Neural cell (in vitro differentiated cells): ENCODE data around the gene SRRM5. TPM values are rescaled to one million over a fixed set of nuclear protein-coding genes. Genes with fewer than 3 reads are reported as not detected.

ENCODE experiments used
- H2AFZ ChIP-seq: fragments of 200-600, 300-800 bp; sonication (generic), shearing (Covaris generic); 2 replicates; pipeline ENCODE4 v1.6.0; 2014; ENCODE audit warnings: low read depth, mild to moderate bottlenecking, antibody characterized with exemption, low read length, moderate library complexity
- H3F3A ChIP-seq: fragments of 200-600 bp; shearing (Covaris generic); 2 replicates; pipeline ENCODE4 v1.6.1; 2016; ENCODE audit warnings: mild to moderate bottlenecking, moderate library complexity, mixed read lengths, antibody characterized with exemption, low read length; ENCODE audit not compliant: insufficient read depth, poor library complexity, severe bottlenecking
- H3K27ac ChIP-seq: fragments of 200-600, 300-800 bp; sonication (generic), shearing (Covaris generic); 2 replicates; pipeline ENCODE4 v1.5.1; 2014; ENCODE audit warnings: mild to moderate bottlenecking, low read length, moderate library complexity
- H3K27me3 ChIP-seq: fragments of 300-800, 200-600 bp; sonication (generic), shearing (Covaris generic); 2 replicates; pipeline ENCODE4 v1.6.0; 2014; ENCODE audit warnings: mild to moderate bottlenecking, low read depth, low read length, moderate library complexity; ENCODE audit not compliant: insufficient read depth
- H3K36me3 ChIP-seq: fragments of 300-800, 200-600 bp; sonication (generic), shearing (Covaris generic); 2 replicates; pipeline ENCODE4 v1.5.1; 2014; ENCODE audit warnings: mild to moderate bottlenecking, antibody characterized with exemption, low read length, moderate library complexity; ENCODE audit not compliant: insufficient read depth
- H3K4me2 ChIP-seq: fragments of 300-800, 200-600 bp; sonication (generic), shearing (Covaris generic); 2 replicates; pipeline ENCODE4 v1.6.0; 2014; ENCODE audit warnings: mild to moderate bottlenecking, low read length
- H3K4me3 ChIP-seq: fragments of 300-800, 200-600 bp; sonication (generic), shearing (Covaris generic); 2 replicates; pipeline ENCODE4 v1.5.1; 2014; ENCODE audit warnings: mild to moderate bottlenecking, low read length, moderate library complexity
- H3K79me2 ChIP-seq: fragments of 200-600 bp; shearing (Covaris generic); replicated peaks from 2 replicates; pipeline ENCODE4 v1.6.0; 2014; ENCODE audit warnings: mild to moderate bottlenecking, low read length, moderate library complexity; ENCODE audit not compliant: insufficient read depth
- H3K9ac ChIP-seq: fragments of 300-800, 200-600 bp; sonication (generic), shearing (Covaris generic); 2 replicates; pipeline ENCODE4 v1.6.1; 2016; ENCODE audit warnings: mild to moderate bottlenecking, low read length, mixed read lengths
- H3K9me2 ChIP-seq: fragments of 200-600 bp; shearing (Covaris generic); 2 replicates; pipeline ENCODE4 v1.6.1; 2016; ENCODE audit warnings: mild to moderate bottlenecking, low read length, mixed read lengths; ENCODE audit not compliant: insufficient read depth
- H3K9me3 ChIP-seq: fragments of 200-600, 300-800 bp; sonication (generic), shearing (Covaris generic); 2 replicates; pipeline ENCODE4 v1.6.1; 2016; ENCODE audit warnings: mild to moderate bottlenecking, mixed run types, low read length, moderate library complexity, mixed read lengths
- H4K20me1 ChIP-seq: fragments of 200-600 bp; shearing (Covaris generic); 2 replicates; pipeline ENCODE4 v1.6.1; 2016; ENCODE audit warnings: mild to moderate bottlenecking, mixed run types; ENCODE audit not compliant: insufficient read depth
- CTCF ChIP-seq: fragments of 450-650 bp; IDR thresholded peaks from 2 replicates; pipeline ENCODE4 v1.5.1; 2014; ENCODE audit warnings: antibody characterized with exemption, mild to moderate bottlenecking, moderate library complexity; ENCODE audit not compliant: poor library complexity, severe bottlenecking
- EP300 ChIP-seq: fragments of 450-650 bp; conservative IDR thresholded peaks from 2 replicates; pipeline ENCODE4 v1.6.1; 2014; ENCODE audit warnings: antibody characterized with exemption, mild to moderate bottlenecking, moderate library complexity; ENCODE audit not compliant: poor library complexity, severe bottlenecking
- EZH2 ChIP-seq: fragments of 200-600, 300-800 bp; shearing (Covaris generic), sonication (generic); IDR thresholded peaks from 2 replicates; pipeline ENCODE4 v1.6.1; 2014; ENCODE audit warnings: antibody characterized with exemption, low read length, borderline replicate concordance, mild to moderate bottlenecking; ENCODE audit not compliant: insufficient read depth, poor library complexity, severe bottlenecking
- MXI1 ChIP-seq: fragments of 450-650 bp; conservative IDR thresholded peaks from 2 replicates; pipeline ENCODE4 v1.6.1; 2014; ENCODE audit warnings: antibody characterized with exemption, mild to moderate bottlenecking; ENCODE audit not compliant: poor library complexity, severe bottlenecking
- POLR2AphosphoS5 ChIP-seq: IDR thresholded peaks from 2 replicates; pipeline ENCODE4 v1.6.1; 2012
- RAD21 ChIP-seq: fragments of 450-650 bp; conservative IDR thresholded peaks from 2 replicates; pipeline ENCODE4 v1.6.1; 2014; ENCODE audit warnings: antibody characterized with exemption, mild to moderate bottlenecking, moderate library complexity
- REST ChIP-seq: IDR thresholded peaks from 2 replicates; pipeline ENCODE4 v1.6.1; 2012; ENCODE audit warnings: borderline replicate concordance
- SMC3 ChIP-seq: fragments of 450-650 bp; conservative IDR thresholded peaks from 2 replicates; pipeline ENCODE4 v1.6.1; 2014; ENCODE audit warnings: antibody characterized with exemption, mild to moderate bottlenecking, moderate library complexity; ENCODE audit not compliant: poor library complexity
- TAF1 ChIP-seq: IDR thresholded peaks from 2 replicates; pipeline ENCODE4 v1.6.1; 2012; ENCODE audit warnings: low read depth
- polyA plus RNA-seq: library from polyadenylated mRNA; depleted of rRNA; stranded (reverse); fragments of >200 nt; gene quantifications from 2 replicates; pipeline ENCODE4 v1.2.3, GENCODE V29; 2014

The SRRM5 gene
- polyA plus RNA-seq, 1 donor from 2014 or later: not detected

GRCh38 chr19:43564800-43565199 is 47.1 kb upstream of the SRRM5 start:
- Histone ChIP-seq H3K27ac (no peak overlapping the region), H3K9ac (no peak overlapping the region), H3K27me3 (no peaks in the 10 kb centered on the region), H3K9me3 (no peaks in the 10 kb centered on the region), H3K36me3 (no peaks in the 10 kb centered on the region), H3K79me2 (peaks cover 3% of the 10 kb centered on the region), H3K4me2 (no peak overlapping the region), H3K9me2 (no peaks in the 10 kb centered on the region), H3K4me3 (no peak overlapping the region), H4K20me1 (no peaks in the 10 kb centered on the region), H2AFZ (no peak overlapping the region), H3F3A (no peaks in the 10 kb centered on the region)
- no peak for TF ChIP-seq POLR2AphosphoS5
- TF ChIP-seq TAF1: no peak
- TF ChIP-seq CTCF: no peak
- TF ChIP-seq REST: no peak
- no peak for TF ChIP-seq EZH2
- no peak for TF ChIP-seq EP300

- no peaks in the 10 kb centered on the region for H3F3A ChIP-seq
- H3K27me3 ChIP-seq: no peaks in the 10 kb centered on the region
- no peaks in the 10 kb centered on the region for H4K20me1 ChIP-seq
- no peaks in the 10 kb centered on the region for H3K36me3 ChIP-seq
- H3K79me2 ChIP-seq: peaks cover 12% of the 10 kb centered on the region
- no peaks in the 10 kb centered on the region for H3K9me3 ChIP-seq
- H2AFZ ChIP-seq: no peak overlapping the region
- H3K9me2 ChIP-seq: no peaks in the 10 kb centered on the region
- no peak overlapping the region for H3K27ac ChIP-seq
- H3K4me2 ChIP-seq: no peak overlapping the region
- TF ChIP-seq TAF1: no peak
- TF ChIP-seq RAD21: no peak
- TF ChIP-seq EZH2: no peak
- no peak for TF ChIP-seq SMC3
- TF ChIP-seq REST: no peak
- no peak for TF ChIP-seq CTCF
- no peak for TF ChIP-seq MXI1
- no peak for TF ChIP-seq EP300
- no peak for TF ChIP-seq POLR2AphosphoS5
- H3K9ac ChIP-seq: no peak overlapping the region
- H3K4me3 ChIP-seq: no peak overlapping the region
These were observed 42.2 kb upstream of the SRRM5 start for GRCh38 chr19:43569657-43570056.
